A549 (cell line): ENCODE data around the gene SNTB2. TPM values are rescaled to one million over a fixed set of nuclear protein-coding genes. Genes with fewer than 3 reads are reported as not detected.

Source experiments
- ATAC-seq, 2 experiments: fragments of 200-7000 bp in 1 of 2; fragments of >200 bp in 1 of 2; cut with Nextera tagmentation in 1 of 2; cut with Tn5 transposase in 1 of 2; 3 replicates each; pipeline versions ENCODE4 v1.8.0 to v1.9.1; 2018 to 2020; ENCODE audit warnings: mild to moderate bottlenecking in 1 of 2, moderate library complexity in 1 of 2
- CTCF ChIA-PET: fragments of 300-600 bp; sonication (Branson Sonifier 250); formaldehyde crosslinking; extraction: SDS; loops from one replicate; lab custom pipeline; 2021; ENCODE audit warnings: antibody characterized with exemption, inconsistent platforms; lab: Yijun Ruan, JAX
- POLR2A ChIA-PET: fragments of 350-600 bp; formaldehyde crosslinking; extraction: SDS; loops from one replicate; lab custom pipeline; 2021; ENCODE audit warnings: antibody characterized with exemption, inconsistent platforms; lab: Yijun Ruan, JAX
- DNase-seq, 2 experiments: peaks; one replicate each; pipeline versions ENCODE4 v3.0.0 to v3.0.0-alpha.2; 2011 to 2016; ENCODE audit warnings: low read depth in 1 of 2, low spot score in 1 of 2
- FAIRE-seq: peaks from 2 replicates; lab custom pipeline; 2011; peaks lifted over from hg19 to GRCh38; lab: Jason Lieb, UNC
- H3K27ac ChIP-seq, 2 experiments: fragments of >200 bp; sonication (Bioruptor Twin); formaldehyde crosslinking; 3 replicates each; pipeline ENCODE4 v1.5.1; 2016 to 2017
- H3K4me1 ChIP-seq: fragments of >200 bp; sonication (Bioruptor Twin); formaldehyde crosslinking; 3 replicates; pipeline ENCODE4 v1.6.1; 2016
- H3K4me2 ChIP-seq: fragments of >200 bp; sonication (Bioruptor Twin); formaldehyde crosslinking; 3 replicates; pipeline ENCODE4 v1.6.1; 2016
- H3K4me3 ChIP-seq: fragments of >200 bp; sonication (Bioruptor Twin); formaldehyde crosslinking; 3 replicates; pipeline ENCODE4 v1.5.1; 2016
- H3K9me3 ChIP-seq: fragments of >200 bp; sonication (Bioruptor Twin); formaldehyde crosslinking; 3 replicates; pipeline ENCODE4 v1.6.1; 2016
- ATOH8 ChIP-seq: fragments of 250-450 bp; sonication (Bioruptor Pico); IDR thresholded peaks from 2 replicates; pipeline ENCODE4 v1.5.0; 2020; ENCODE audit warnings: low read depth, mild to moderate bottlenecking, moderate library complexity
- CHD2 ChIP-seq: fragments of 150-350 bp; IDR thresholded peaks from 2 replicates; pipeline ENCODE4 v1.6.1; 2014; ENCODE audit warnings: low read length; ENCODE audit not compliant: partially characterized antibody
- EHF ChIP-seq: fragments of 250-450 bp; sonication (Bioruptor Pico); IDR thresholded peaks from 2 replicates; pipeline ENCODE4 v1.5.0; 2020; ENCODE audit warnings: mild to moderate bottlenecking
- ELK1 ChIP-seq: fragments of 150-350 bp; IDR thresholded peaks from 2 replicates; pipeline ENCODE4 v1.6.1; 2014; ENCODE audit warnings: low read depth, mild to moderate bottlenecking, low read length
- FOSB ChIP-seq: fragments of 250-450 bp; sonication (Bioruptor Pico); IDR thresholded peaks from 2 replicates; pipeline ENCODE4 v1.5.0; 2020; ENCODE audit warnings: mild to moderate bottlenecking, moderate library complexity
- FOSL2 ChIP-seq, 2 experiments: fragments of 450-650 bp in 1 of 2; fragments of >200 bp in 1 of 2; sonication (Bioruptor Twin) in 1 of 2; formaldehyde crosslinking; IDR thresholded peaks; 2 replicates each; pipeline versions ENCODE4 v1.5.0 to v1.6.1; 2016 to 2020; ENCODE audit warnings: mild to moderate bottlenecking in 1 of 2, moderate library complexity in 1 of 2
- GATA3 ChIP-seq: IDR thresholded peaks from 2 replicates; pipeline ENCODE4 v1.6.1; 2012; ENCODE audit warnings: borderline replicate concordance
- HES2 ChIP-seq: fragments of >200 bp; sonication (Bioruptor Twin); formaldehyde crosslinking; IDR thresholded peaks from 2 replicates; pipeline ENCODE4 v1.6.1; 2016
- HEYL ChIP-seq: fragments of 250-450 bp; sonication (Bioruptor Pico); IDR thresholded peaks from 2 replicates; pipeline ENCODE4 v1.8.0; 2021; ENCODE audit warnings: mild to moderate bottlenecking, moderate library complexity
- HMGXB4 ChIP-seq: fragments of 250-450 bp; sonication (Bioruptor Pico); IDR thresholded peaks from 2 replicates; pipeline ENCODE4 v1.5.0; 2021; ENCODE audit warnings: mild to moderate bottlenecking, moderate library complexity, borderline replicate concordance
- HOXB5 ChIP-seq: fragments of 250-450 bp; sonication (Bioruptor Pico); IDR thresholded peaks from 2 replicates; pipeline ENCODE4 v1.5.0; 2020; ENCODE audit warnings: mild to moderate bottlenecking, moderate library complexity
- JUN ChIP-seq, 2 experiments: fragments of >200 bp; sonication (Bioruptor Twin); formaldehyde crosslinking; IDR thresholded peaks; 2 replicates in 1 of 2; 3 replicates in 1 of 2; pipeline ENCODE4 v1.6.1; 2016 to 2017
- MAX ChIP-seq: IDR thresholded peaks from 2 replicates; pipeline ENCODE4 v1.6.1; 2012
- MYC ChIP-seq: IDR thresholded peaks from 2 replicates; pipeline ENCODE4 v1.6.1; 2012; ENCODE audit warnings: mild to moderate bottlenecking, inconsistent platforms, low read length, improper control_type of control experiment, borderline replicate concordance
- NR3C1 ChIP-seq: fragments of >200 bp; sonication (Bioruptor Twin); formaldehyde crosslinking; IDR thresholded peaks from 3 replicates; pipeline ENCODE4 v1.6.1; 2017
- PBX3 ChIP-seq: IDR thresholded peaks from 2 replicates; pipeline ENCODE4 v1.6.1; 2012
- RAD21 ChIP-seq, 2 experiments: fragments of >200 bp in 1 of 2; sonication (Bioruptor Twin) in 1 of 2; formaldehyde crosslinking in 1 of 2; IDR thresholded peaks in 1 of 2; conservative IDR thresholded peaks in 1 of 2; 2 replicates in 1 of 2; 3 replicates in 1 of 2; pipeline ENCODE4 v1.6.1; 2012 to 2018; ENCODE audit warnings: inconsistent platforms in 1 of 2
- RARB ChIP-seq: fragments of 250-450 bp; sonication (Bioruptor Pico); IDR thresholded peaks from 2 replicates; pipeline ENCODE4 v1.8.0; 2021; ENCODE audit warnings: mild to moderate bottlenecking, moderate library complexity
- RCOR1 ChIP-seq: fragments of 150-350 bp; IDR thresholded peaks from 2 replicates; pipeline ENCODE4 v1.6.1; 2014; ENCODE audit warnings: antibody characterized with exemption, low read length, low read depth
- REST ChIP-seq: fragments of 200-600 bp; sonication (generic); IDR thresholded peaks from 2 replicates; pipeline ENCODE4 v1.6.1; 2016; ENCODE audit warnings: antibody characterized with exemption, mild to moderate bottlenecking, moderate library complexity
- RNF2 ChIP-seq: fragments of 200-600 bp; sonication (generic); IDR thresholded peaks from 2 replicates; pipeline ENCODE4 v1.6.1; 2016; ENCODE audit warnings: low read depth, mild to moderate bottlenecking, antibody characterized with exemption, moderate library complexity, borderline replicate concordance
- SREBF2 ChIP-seq: fragments of 450-650 bp; IDR thresholded peaks from 2 replicates; pipeline ENCODE4 v1.6.1; 2014; ENCODE audit warnings: mild to moderate bottlenecking, moderate library complexity
- USF2 ChIP-seq: fragments of 450-650 bp; IDR thresholded peaks from 2 replicates; pipeline ENCODE4 v1.6.1; 2014; ENCODE audit warnings: antibody characterized with exemption
- ZNF302 ChIP-seq: fragments of 250-450 bp; sonication (Bioruptor Pico); IDR thresholded peaks from 2 replicates; pipeline ENCODE4 v1.9.0; 2021; ENCODE audit warnings: inconsistent platforms, mild to moderate bottlenecking, moderate library complexity
- ZSCAN20 ChIP-seq: fragments of 250-450 bp; sonication (Bioruptor Pico); IDR thresholded peaks from 2 replicates; pipeline ENCODE4 v1.8.0; 2022; ENCODE audit warnings: mild to moderate bottlenecking, moderate library complexity
- WGBS: methylation state at CpG from one replicate; pipeline ENCODE4 v1.1.6; 2017; ENCODE audit errors: missing lambda C conversion rate; 5-methylcytosine and 5-hydroxymethylcytosine counted together
- polyA plus RNA-seq, 4 experiments: library from polyadenylated mRNA; depleted of rRNA in 3 of 4; stranded (reverse); fragments of >200 nt; fragmentation: RNase III in 1 of 4; extraction: RNeasy Plus Mini Kit Qiagen cat#74134 plus additional on column Dnase treatment in 1 of 4; gene quantifications; 2 replicates in 3 of 4; 3 replicates in 1 of 4; pipeline ENCODE4 v1.2.3, GENCODE V29; 2011 to 2017

Gene SNTB2
- polyA plus RNA-seq, 2 of the 4 experiments (the other 2 are of a cell fraction) = 7.8 to 20.8 TPM

GRCh38 chr16:69188716-69189115 lies 1.8 kb downstream of the SNTB2 start:
- peak in 1 of 2 experiments; percentile 18 for DNase-seq
- Histone ChIP-seq H3K4me3 (peak overlapping the region; percentile 74), H3K9me3 (no peaks in the 10 kb centered on the region), H3K4me2 (peak overlapping the region; percentile 81), H3K4me1 (peaks cover 40% of the 10 kb centered on the region), H3K27ac (peak overlapping the region; percentile 86 to 97)
- FAIRE-seq = no peak
- ATAC-seq = no peak
- TF ChIP-seq GATA3 (no peak), USF2 (no peak), SREBF2 (no peak), RAD21 (conservative IDR thresholded peaks at IDR 0.05 in 1 of 2, IDR thresholded peaks at IDR 0.05 in 1 of 2) (no peak), PBX3 (no peak), NR3C1 (no peak), RARB (CRISPR knock-in tag) (no peak), ZNF302 (CRISPR knock-in tag) (no peak), ZSCAN20 (CRISPR knock-in tag) (no peak), ELK1 (no peak), MYC (no peak), RCOR1 (no peak)
- 39% methylated on average over 5 of the region's 5 CpGs for WGBS
- ChIA-PET POLR2A (interaction anchor here (1.2 kb wide), 1 partner anchor 58 kb away, joined by 3 read pairs; no protein-coding TSS in a partner anchor), CTCF (interaction anchor here (0.6 to 4.6 kb wide), 6 partner anchors 8 to 286 kb away, joined by 3 to 32 read pairs (median 4); no protein-coding TSS in a partner anchor)

GRCh38 chr16:69190046-69190588 lies 3.2 kb downstream of the SNTB2 start:
- CTCF ChIA-PET = interaction anchor here (0.9 to 4.6 kb wide), 4 partner anchors 12 to 96 kb away, joined by 3 to 32 read pairs (median 3); no protein-coding TSS in a partner anchor
- Histone ChIP-seq H3K27ac (peak overlapping the region in 1 of 2 experiments; percentile 42; a peak in 3 of 6 replicates), H3K4me1 (peaks cover 48% of the 10 kb centered on the region), H3K9me3 (no peaks in the 10 kb centered on the region), H3K4me3 (no peak overlapping the region), H3K4me2 (peak overlapping the region; percentile 81)
- POLR2A ChIA-PET = no interaction called here
- 41% methylated on average over 2 of the region's 2 CpGs for WGBS
- ATAC-seq = no peak
- TF ChIP-seq ZNF302 (CRISPR knock-in tag) (no peak), HEYL (CRISPR knock-in tag) (no peak), CHD2 (no peak), EHF (no peak), MAX (no peak), FOSL2 (IDR thresholded peaks at IDR 0.05) (no peak), FOSL2 (CRISPR knock-in tag; IDR thresholded peaks at IDR 0.05) (no peak), ATOH8 (CRISPR knock-in tag) (no peak), HES2 (no peak), JUN (IDR thresholded peaks at IDR 0.05) (no peak), RCOR1 (no peak), RARB (CRISPR knock-in tag) (no peak), GATA3 (no peak), RAD21 (conservative IDR thresholded peaks at IDR 0.05 in 1 of 2, IDR thresholded peaks at IDR 0.05 in 1 of 2) (no peak), RNF2 (no peak), REST (no peak), HOXB5 (CRISPR knock-in tag) (no peak), HMGXB4 (CRISPR knock-in tag) (no peak), FOSB (CRISPR knock-in tag) (no peak)
- no peak for DNase-seq
- no peak for FAIRE-seq
